HUES6 (cell line): Measurements from ENCODE around the gene MBD6.

Experiments used
- H3K27ac ChIP-seq: 2 replicates; pipeline ENCODE4 v1.7.0; 2013; ENCODE audit warnings: low read depth, mild to moderate bottlenecking, low read length, inconsistent platforms
- H3K27me3 ChIP-seq: 2 replicates; pipeline ENCODE4 v1.6.1; 2013; ENCODE audit warnings: low read length; ENCODE audit not compliant: control insufficient read depth, insufficient read depth
- H3K36me3 ChIP-seq: 2 replicates; pipeline ENCODE4 v1.6.1; 2013; ENCODE audit warnings: low read length; ENCODE audit not compliant: control insufficient read depth, insufficient read depth
- H3K4me1 ChIP-seq: 2 replicates; pipeline ENCODE4 v1.6.1; 2013; ENCODE audit warnings: low read length; ENCODE audit not compliant: control insufficient read depth, insufficient read depth
- H3K4me3 ChIP-seq: 2 replicates; pipeline ENCODE4 v1.5.1; 2013; ENCODE audit warnings: low read depth, low read length
- H3K9ac ChIP-seq: one replicate; pipeline ENCODE4 v1.6.1; 2013; ENCODE audit warnings: mild to moderate bottlenecking, low read length
- H3K9me3 ChIP-seq: 2 replicates; pipeline ENCODE4 v1.6.1; 2013; ENCODE audit warnings: low read depth, low read length; ENCODE audit not compliant: control insufficient read depth, insufficient read depth

The MBD6 gene

GRCh38 chr12:57548013-57548315, 25.3 kb downstream of the MBD6 start:
- Histone ChIP-seq H3K9ac (no peak overlapping the region), H3K27ac (no peak overlapping the region), H3K4me1 (peaks cover 23% of the 10 kb centered on the region), H3K27me3 (peaks cover 33% of the 10 kb centered on the region), H3K36me3 (peaks cover 4% of the 10 kb centered on the region; the same call in 1 of the 2 replicates), H3K4me3 (no peak overlapping the region), H3K9me3 (no peaks in the 10 kb centered on the region)

- H3K36me3 ChIP-seq: peaks cover 4% of the 10 kb centered on the region; the same call in 1 of the 2 replicates
- H3K4me3 ChIP-seq: no peak overlapping the region
- H3K4me1 ChIP-seq: peaks cover 26% of the 10 kb centered on the region
- no peak overlapping the region for H3K9ac ChIP-seq
- H3K9me3 ChIP-seq: no peaks in the 10 kb centered on the region
- peaks cover 33% of the 10 kb centered on the region for H3K27me3 ChIP-seq
- no peak overlapping the region for H3K27ac ChIP-seq
Measured at GRCh38 chr12:57548488-57548887, 25.9 kb downstream of the MBD6 start.

- Histone ChIP-seq H3K4me1 (peaks cover 26% of the 10 kb centered on the region), H3K4me3 (peak overlapping the region; percentile 87), H3K27ac (no peak overlapping the region), H3K9me3 (no peaks in the 10 kb centered on the region), H3K9ac (no peak overlapping the region), H3K36me3 (peaks cover 4% of the 10 kb centered on the region; the same call in 1 of the 2 replicates), H3K27me3 (peaks cover 33% of the 10 kb centered on the region)
Measured at GRCh38 chr12:57549203-57549908, 26.7 kb downstream of the MBD6 start.

GRCh38 chr12:57549909-57550640, 27.5 kb downstream of the MBD6 start, which contains the start of gene KIF5A:
Gene KIF5A, plus strand, starts transcription at chr12:57550044. Its CDS starts 228 bp downstream, at chr12:57550272.
- Histone ChIP-seq H3K4me1 (peaks cover 26% of the 10 kb centered on the region), H3K4me3 (peak within 1 kb of the TSS; percentile 87), H3K9ac (peak within 1 kb of the TSS; percentile 25)

GRCh38 chr12:57550641-57551549, 28.3 kb downstream of the MBD6 start:
- Histone ChIP-seq H3K27me3 (peaks cover 33% of the 10 kb centered on the region), H3K9me3 (no peaks in the 10 kb centered on the region), H3K4me3 (peak overlapping the region; percentile 87), H3K9ac (no peak overlapping the region), H3K36me3 (no peaks in the 10 kb centered on the region), H3K27ac (no peak overlapping the region), H3K4me1 (peaks cover 24% of the 10 kb centered on the region)

More at GRCh38 chr12:57549909-57550640, 27.5 kb downstream of the MBD6 start, which contains the start of gene KIF5A:
- no peak within 1 kb of the TSS for H3K27ac ChIP-seq
- peaks cover 33% of the 10 kb centered on the region for H3K27me3 ChIP-seq
- H3K9me3 ChIP-seq: no peaks in the 10 kb centered on the region
- H3K36me3 ChIP-seq: no peaks in the 10 kb centered on the region

GRCh38 chr12:57551637-57552305, 29.1 kb downstream of the MBD6 start:
- Histone ChIP-seq H3K36me3 (no peaks in the 10 kb centered on the region), H3K27me3 (peaks cover 33% of the 10 kb centered on the region), H3K27ac (no peak overlapping the region), H3K9me3 (no peaks in the 10 kb centered on the region), H3K4me1 (peaks cover 19% of the 10 kb centered on the region), H3K9ac (no peak overlapping the region), H3K4me3 (no peak overlapping the region)

- Histone ChIP-seq H3K27ac (no peak overlapping the region), H3K36me3 (no peaks in the 10 kb centered on the region), H3K9me3 (no peaks in the 10 kb centered on the region), H3K4me3 (no peak overlapping the region), H3K9ac (no peak overlapping the region), H3K4me1 (peaks cover 19% of the 10 kb centered on the region), H3K27me3 (peaks cover 33% of the 10 kb centered on the region)
Measured at GRCh38 chr12:57552306-57552651, 29.7 kb downstream of the MBD6 start.

GRCh38 chr12:57552835-57553313, 30.2 kb downstream of the MBD6 start:
- no peak overlapping the region for H3K9ac ChIP-seq
- H3K4me1 ChIP-seq: peaks cover 19% of the 10 kb centered on the region
- H3K9me3 ChIP-seq: no peaks in the 10 kb centered on the region
- no peaks in the 10 kb centered on the region for H3K36me3 ChIP-seq
- H3K27me3 ChIP-seq: peaks cover 32% of the 10 kb centered on the region
- no peak overlapping the region for H3K27ac ChIP-seq
- no peak overlapping the region for H3K4me3 ChIP-seq

- Histone ChIP-seq H3K27me3 (peaks cover 25% of the 10 kb centered on the region), H3K4me3 (no peak overlapping the region), H3K36me3 (no peaks in the 10 kb centered on the region), H3K27ac (no peak overlapping the region), H3K9me3 (no peaks in the 10 kb centered on the region), H3K4me1 (peaks cover 19% of the 10 kb centered on the region), H3K9ac (no peak overlapping the region)
Measured at GRCh38 chr12:57553343-57554202, 30.9 kb downstream of the MBD6 start.

GRCh38 chr12:57554453-57554852, 31.8 kb downstream of the MBD6 start:
- H3K27ac ChIP-seq: no peak overlapping the region
- H3K9ac ChIP-seq: no peak overlapping the region
- H3K4me3 ChIP-seq: no peak overlapping the region
- no peaks in the 10 kb centered on the region for H3K36me3 ChIP-seq
- H3K27me3 ChIP-seq: peaks cover 16% of the 10 kb centered on the region
- H3K4me1 ChIP-seq: peaks cover 15% of the 10 kb centered on the region
- H3K9me3 ChIP-seq: no peaks in the 10 kb centered on the region
